ENCODE data around the gene GPC5. TPM values are rescaled to one million over a fixed set of nuclear protein-coding genes. Genes with fewer than 3 reads are reported as not detected.

The GPC5 gene
- polyA plus RNA-seq, 2 donors = not detected

DNA sequence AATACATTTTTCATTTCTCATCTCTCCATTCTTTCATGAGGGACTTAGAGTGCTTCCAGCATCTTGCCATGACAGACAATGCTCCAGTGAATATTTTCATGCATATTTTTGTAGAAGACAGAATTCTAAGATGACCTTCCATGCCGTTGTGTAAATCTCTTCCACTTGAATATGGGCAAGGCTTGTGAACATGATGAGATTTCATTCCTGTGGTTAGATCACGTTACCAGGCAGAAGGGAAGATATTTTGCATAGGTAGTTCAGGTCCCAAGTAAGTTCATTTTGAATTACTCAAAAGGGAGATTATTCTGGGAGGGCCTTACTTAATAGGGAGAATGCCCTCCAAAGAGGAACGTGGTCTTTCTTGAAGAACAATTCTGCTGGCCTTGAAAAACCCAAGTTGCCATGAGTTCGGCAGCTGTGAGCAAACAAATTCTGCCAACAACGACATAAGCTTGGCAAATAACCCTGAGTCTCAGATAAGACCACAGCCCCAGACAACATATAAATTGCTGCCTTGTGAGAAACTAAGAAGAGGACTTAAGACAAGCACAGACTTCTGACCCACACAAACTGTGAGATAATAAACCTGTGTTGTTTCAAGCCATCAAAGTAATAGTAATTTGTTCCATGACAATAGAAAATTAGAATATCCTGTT, 1427.6 kb downstream of the GPC5 start:
- H3K36me3 ChIP-seq (ENCODE audit: control insufficient read depth in 2 of 2, insufficient read depth in 2 of 2, low read length in 1 of 2) = no peaks in the 10 kb centered on the region
- 52 to 60% methylated on average over 5 of the region's 5 CpGs for WGBS, 2 donors
- no peak overlapping the region for H3K27ac ChIP-seq (ENCODE audit: low read depth in 2 of 2, low read length in 1 of 2)
- no peak overlapping the region for H3K4me3 ChIP-seq (ENCODE audit: low read depth in 1 of 2, low read length in 2 of 2)
- no peaks in the 10 kb centered on the region for H3K27me3 ChIP-seq (ENCODE audit: control insufficient read depth in 1 of 2, insufficient read depth in 2 of 2, low read length in 2 of 2)
- H3K9me3 ChIP-seq (ENCODE audit: control insufficient read depth in 2 of 2, insufficient read depth in 1 of 2, low read depth in 1 of 2, low read length in 1 of 2) = no peaks in the 10 kb centered on the region
- no peaks in the 10 kb centered on the region for H3K4me1 ChIP-seq (ENCODE audit: control insufficient read depth in 2 of 2, insufficient read depth in 2 of 2, low read length in 1 of 2)

DNA sequence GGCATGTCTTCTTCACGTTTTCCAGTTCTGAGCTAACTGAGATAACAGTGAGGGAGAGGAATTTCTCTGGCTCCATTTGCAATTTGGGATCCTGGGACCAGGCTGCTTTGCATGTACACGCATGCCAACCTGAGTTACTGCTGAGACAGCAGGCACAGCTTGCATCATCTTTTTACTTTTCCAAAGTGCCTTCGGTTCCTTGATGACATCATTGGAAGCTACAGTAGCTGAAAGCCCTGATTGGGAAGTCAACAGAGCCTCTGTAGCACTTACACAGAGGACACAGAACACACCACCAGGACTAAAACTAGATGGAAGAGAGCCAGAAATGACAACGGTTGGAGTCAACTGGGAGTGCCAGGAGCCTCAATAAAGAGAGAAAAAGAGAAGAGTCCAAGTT, 1429.1 kb downstream of the GPC5 start:
- Histone ChIP-seq H3K27ac (ENCODE audit: low read depth in 2 of 2, low read length in 1 of 2) (no peak overlapping the region), H3K4me1 (ENCODE audit: control insufficient read depth in 2 of 2, insufficient read depth in 2 of 2, low read length in 1 of 2) (no peaks in the 10 kb centered on the region), H3K27me3 (ENCODE audit: control insufficient read depth in 1 of 2, insufficient read depth in 2 of 2, low read length in 2 of 2) (no peaks in the 10 kb centered on the region), H3K9me3 (ENCODE audit: control insufficient read depth in 2 of 2, insufficient read depth in 1 of 2, low read depth in 1 of 2, low read length in 1 of 2) (no peaks in the 10 kb centered on the region), H3K4me3 (ENCODE audit: low read depth in 1 of 2, low read length in 2 of 2) (no peak overlapping the region), H3K36me3 (ENCODE audit: control insufficient read depth in 2 of 2, insufficient read depth in 2 of 2, low read length in 1 of 2) (no peaks in the 10 kb centered on the region)
- 62 to 68% methylated on average over 4 of the region's 4 CpGs for WGBS, 2 donors

DNA sequence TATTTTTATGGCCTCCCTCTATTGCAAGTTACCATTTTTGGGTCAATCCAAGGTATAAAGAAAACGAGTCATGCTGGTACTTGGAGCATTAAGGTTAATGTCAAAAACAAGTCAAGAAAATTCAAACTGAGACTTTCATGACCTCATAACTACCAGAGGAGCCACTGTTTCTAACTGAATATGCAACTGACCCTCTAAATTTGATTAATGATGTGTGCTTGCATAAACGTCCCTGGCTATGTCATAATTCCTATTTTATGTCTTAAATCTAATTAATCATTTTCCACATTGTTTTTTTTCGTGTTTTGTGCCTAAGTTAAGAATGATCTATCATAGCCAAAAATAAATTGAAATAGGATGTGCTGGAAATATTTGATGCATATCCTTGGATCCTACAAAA, 1431.5 kb downstream of the GPC5 start:
- Histone ChIP-seq H3K36me3 (ENCODE audit: control insufficient read depth in 2 of 2, insufficient read depth in 2 of 2, low read length in 1 of 2) (no peaks in the 10 kb centered on the region), H3K4me1 (ENCODE audit: control insufficient read depth in 2 of 2, insufficient read depth in 2 of 2, low read length in 1 of 2) (no peaks in the 10 kb centered on the region), H3K27ac (ENCODE audit: low read depth in 2 of 2, low read length in 1 of 2) (no peak overlapping the region), H3K4me3 (ENCODE audit: low read depth in 1 of 2, low read length in 2 of 2) (no peak overlapping the region), H3K27me3 (ENCODE audit: control insufficient read depth in 1 of 2, insufficient read depth in 2 of 2, low read length in 2 of 2) (no peaks in the 10 kb centered on the region), H3K9me3 (ENCODE audit: control insufficient read depth in 2 of 2, insufficient read depth in 1 of 2, low read depth in 1 of 2, low read length in 1 of 2) (no peaks in the 10 kb centered on the region)
- 16 to 28% methylated on average over 3 of the region's 3 CpGs for WGBS, 2 donors

DNA sequence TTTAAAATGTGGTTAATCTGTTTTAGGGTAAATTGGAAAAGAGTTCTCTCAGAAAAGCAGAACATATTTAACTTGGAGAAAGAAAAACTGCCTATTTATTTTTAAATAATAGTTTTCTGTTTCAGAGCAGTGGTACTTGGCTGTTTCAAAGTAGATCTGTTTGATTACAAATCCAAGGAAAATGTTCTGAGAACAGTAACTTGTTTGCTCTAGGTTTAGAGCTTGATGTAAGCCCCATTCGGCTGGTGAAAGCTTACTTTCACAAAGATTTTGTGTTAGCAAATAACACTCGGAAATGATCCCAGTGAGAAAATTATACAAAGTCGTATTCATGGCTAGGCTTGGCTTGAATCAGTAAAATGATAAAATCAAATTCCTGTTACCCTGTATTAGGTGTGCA, 1432.4 kb downstream of the GPC5 start:
- Histone ChIP-seq H3K4me1 (ENCODE audit: control insufficient read depth in 2 of 2, insufficient read depth in 2 of 2, low read length in 1 of 2) (no peaks in the 10 kb centered on the region), H3K36me3 (ENCODE audit: control insufficient read depth in 2 of 2, insufficient read depth in 2 of 2, low read length in 1 of 2) (no peaks in the 10 kb centered on the region), H3K27me3 (ENCODE audit: control insufficient read depth in 1 of 2, insufficient read depth in 2 of 2, low read length in 2 of 2) (no peaks in the 10 kb centered on the region), H3K9me3 (ENCODE audit: control insufficient read depth in 2 of 2, insufficient read depth in 1 of 2, low read depth in 1 of 2, low read length in 1 of 2) (no peaks in the 10 kb centered on the region), H3K4me3 (ENCODE audit: low read depth in 1 of 2, low read length in 2 of 2) (no peak overlapping the region), H3K27ac (ENCODE audit: low read depth in 2 of 2, low read length in 1 of 2) (no peak overlapping the region)
- 35 to 50% methylated on average over 3 of the region's 3 CpGs for WGBS, 2 donors

DNA sequence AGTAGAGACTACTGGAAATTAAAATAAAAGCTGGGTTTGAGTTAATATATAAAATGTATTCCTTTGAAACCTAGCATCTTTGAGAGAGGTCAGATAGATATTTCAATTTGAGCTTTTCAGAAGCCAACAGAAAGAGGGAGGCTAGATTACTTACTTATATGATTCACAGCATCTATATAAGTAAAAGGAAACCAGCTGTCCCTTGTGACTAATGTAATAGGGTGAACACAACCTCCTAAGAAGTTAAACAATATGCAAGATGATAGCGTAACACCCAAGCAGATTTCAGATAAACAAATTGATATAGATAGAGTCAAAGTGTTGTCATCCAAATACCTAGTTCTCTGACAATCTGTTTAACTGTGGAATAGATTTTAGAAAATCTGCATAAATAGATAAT, 1434.7 kb downstream of the GPC5 start:
- Histone ChIP-seq H3K36me3 (ENCODE audit: control insufficient read depth in 2 of 2, insufficient read depth in 2 of 2, low read length in 1 of 2) (no peaks in the 10 kb centered on the region), H3K4me1 (ENCODE audit: control insufficient read depth in 2 of 2, insufficient read depth in 2 of 2, low read length in 1 of 2) (no peaks in the 10 kb centered on the region), H3K9me3 (ENCODE audit: control insufficient read depth in 2 of 2, insufficient read depth in 1 of 2, low read depth in 1 of 2, low read length in 1 of 2) (peaks cover 0 to under 1% of the 10 kb centered on the region in 2 donors), H3K27me3 (ENCODE audit: control insufficient read depth in 1 of 2, insufficient read depth in 2 of 2, low read length in 2 of 2) (no peaks in the 10 kb centered on the region), H3K27ac (ENCODE audit: low read depth in 2 of 2, low read length in 1 of 2) (no peak overlapping the region), H3K4me3 (ENCODE audit: low read depth in 1 of 2, low read length in 2 of 2) (no peak overlapping the region)
- 90 to 92% methylated on average over 1 of the region's 1 CpG for WGBS, 2 donors

DNA sequence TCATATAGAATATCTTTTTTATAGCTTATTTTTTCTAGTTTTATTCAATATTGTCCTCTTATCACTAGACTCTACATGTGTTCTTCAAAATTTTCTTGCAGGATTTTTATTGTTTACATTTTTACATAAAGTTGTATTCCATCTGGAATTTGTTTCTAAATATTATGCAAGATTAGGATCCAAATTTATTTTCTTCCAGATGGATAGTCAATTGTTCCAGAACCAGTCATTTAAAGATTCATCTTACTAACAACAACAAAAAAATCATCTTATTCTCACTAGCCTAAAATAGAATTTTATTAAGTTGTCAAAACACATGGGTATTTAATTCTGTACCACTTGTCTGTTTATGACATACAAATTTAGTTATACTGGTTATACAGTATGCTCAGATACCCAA, 1437.8 kb downstream of the GPC5 start:
- Histone ChIP-seq H3K4me1 (ENCODE audit: control insufficient read depth in 2 of 2, insufficient read depth in 2 of 2, low read length in 1 of 2) (no peaks in the 10 kb centered on the region), H3K27ac (ENCODE audit: low read depth in 2 of 2, low read length in 1 of 2) (no peak overlapping the region), H3K27me3 (ENCODE audit: control insufficient read depth in 1 of 2, insufficient read depth in 2 of 2, low read length in 2 of 2) (no peaks in the 10 kb centered on the region), H3K36me3 (ENCODE audit: control insufficient read depth in 2 of 2, insufficient read depth in 2 of 2, low read length in 1 of 2) (no peaks in the 10 kb centered on the region), H3K4me3 (ENCODE audit: low read depth in 1 of 2, low read length in 2 of 2) (no peak overlapping the region), H3K9me3 (ENCODE audit: control insufficient read depth in 2 of 2, insufficient read depth in 1 of 2, low read depth in 1 of 2, low read length in 1 of 2) (peaks cover 0 to 2% of the 10 kb centered on the region in 2 donors)

DNA sequence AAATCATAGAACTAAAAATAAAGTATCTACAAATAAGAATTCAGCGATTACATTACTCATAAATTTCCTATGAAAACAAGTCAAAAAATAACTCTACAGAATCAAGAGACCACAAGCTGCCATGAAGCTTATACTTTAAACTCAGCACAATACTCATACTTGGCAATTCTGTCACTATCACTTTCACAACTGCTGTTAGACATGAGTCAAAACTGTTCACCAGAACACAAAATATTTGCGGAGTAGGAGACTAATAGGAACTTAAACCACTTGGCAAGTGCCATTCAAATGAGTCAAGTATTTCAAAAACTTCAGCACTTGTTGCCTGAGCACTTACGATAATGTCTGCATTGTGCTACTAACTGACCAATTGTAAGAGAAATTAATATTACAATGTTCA, 1440.4 kb downstream of the GPC5 start:
- WGBS, 2 donors = 77 to 83% methylated on average over 3 of the region's 3 CpGs
- no peaks in the 10 kb centered on the region for H3K36me3 ChIP-seq (ENCODE audit: control insufficient read depth in 2 of 2, insufficient read depth in 2 of 2, low read length in 1 of 2)
- no peak overlapping the region for H3K4me3 ChIP-seq (ENCODE audit: low read depth in 1 of 2, low read length in 2 of 2)

DNA sequence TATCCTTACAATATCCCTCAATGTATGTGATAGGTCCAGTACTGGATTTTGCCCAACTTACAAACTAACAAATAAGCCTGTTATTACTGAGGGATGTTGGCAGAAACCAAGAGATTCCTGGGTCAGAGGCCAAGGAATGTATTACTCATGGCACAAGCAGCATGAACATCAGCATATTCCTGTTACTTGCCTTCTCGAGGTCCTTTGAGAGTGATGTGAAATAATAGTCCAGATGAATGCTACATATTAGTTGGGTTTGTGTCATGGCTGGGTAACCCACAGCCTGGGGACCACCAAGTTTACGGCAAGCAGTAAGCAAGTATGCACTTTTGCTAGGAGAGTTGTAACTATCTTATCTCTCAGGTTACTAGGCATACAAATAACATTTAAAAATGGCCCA, 1443.7 kb downstream of the GPC5 start:
- H3K27me3 ChIP-seq (ENCODE audit: control insufficient read depth in 1 of 2, insufficient read depth in 2 of 2, low read length in 2 of 2) = no peaks in the 10 kb centered on the region
- no peak overlapping the region for H3K27ac ChIP-seq (ENCODE audit: low read depth in 2 of 2, low read length in 1 of 2)
- no peak overlapping the region for H3K4me3 ChIP-seq (ENCODE audit: low read depth in 1 of 2, low read length in 2 of 2)
- 64 to 85% methylated on average over 2 of the region's 2 CpGs for WGBS, 2 donors
- H3K9me3 ChIP-seq (ENCODE audit: control insufficient read depth in 2 of 2, insufficient read depth in 1 of 2, low read depth in 1 of 2, low read length in 1 of 2) = peaks cover 0 to 2% of the 10 kb centered on the region in 2 donors
- H3K36me3 ChIP-seq (ENCODE audit: control insufficient read depth in 2 of 2, insufficient read depth in 2 of 2, low read length in 1 of 2) = no peaks in the 10 kb centered on the region
- H3K4me1 ChIP-seq (ENCODE audit: control insufficient read depth in 2 of 2, insufficient read depth in 2 of 2, low read length in 1 of 2) = no peaks in the 10 kb centered on the region

More for the DNA sequence above, 1440.4 kb downstream of the GPC5 start:
- peaks cover 0 to 2% of the 10 kb centered on the region in 2 donors for H3K9me3 ChIP-seq (ENCODE audit: control insufficient read depth in 2 of 2, insufficient read depth in 1 of 2, low read depth in 1 of 2, low read length in 1 of 2)
- no peaks in the 10 kb centered on the region for H3K27me3 ChIP-seq (ENCODE audit: control insufficient read depth in 1 of 2, insufficient read depth in 2 of 2, low read length in 2 of 2)
- no peak overlapping the region for H3K27ac ChIP-seq (ENCODE audit: low read depth in 2 of 2, low read length in 1 of 2)
- no peaks in the 10 kb centered on the region for H3K4me1 ChIP-seq (ENCODE audit: control insufficient read depth in 2 of 2, insufficient read depth in 2 of 2, low read length in 1 of 2)

DNA sequence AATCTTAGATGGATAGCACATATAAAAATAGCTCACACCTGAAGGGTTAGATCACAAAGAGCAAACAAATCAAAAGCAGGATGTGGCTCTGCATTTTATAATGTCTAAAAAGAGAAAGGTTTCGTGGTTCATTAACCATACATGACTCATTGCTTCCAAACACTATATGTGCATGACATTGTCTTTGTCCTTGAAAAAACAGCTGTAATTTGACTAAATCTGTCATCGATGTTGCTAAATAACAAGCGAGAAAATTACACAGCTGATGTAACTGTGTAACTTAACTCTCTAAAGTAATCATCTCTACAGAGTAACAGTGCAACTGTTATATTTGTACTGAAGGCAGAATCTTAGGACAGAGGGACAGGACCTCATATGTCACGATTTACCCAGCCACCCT, 1445.1 kb downstream of the GPC5 start:
- WGBS, 2 donors = 20 to 23% methylated on average over 4 of the region's 4 CpGs
- Histone ChIP-seq H3K27me3 (ENCODE audit: control insufficient read depth in 1 of 2, insufficient read depth in 2 of 2, low read length in 2 of 2) (no peaks in the 10 kb centered on the region), H3K4me3 (ENCODE audit: low read depth in 1 of 2, low read length in 2 of 2) (no peak overlapping the region), H3K27ac (ENCODE audit: low read depth in 2 of 2, low read length in 1 of 2) (no peak overlapping the region), H3K36me3 (ENCODE audit: control insufficient read depth in 2 of 2, insufficient read depth in 2 of 2, low read length in 1 of 2) (no peaks in the 10 kb centered on the region), H3K4me1 (ENCODE audit: control insufficient read depth in 2 of 2, insufficient read depth in 2 of 2, low read length in 1 of 2) (no peaks in the 10 kb centered on the region), H3K9me3 (ENCODE audit: control insufficient read depth in 2 of 2, insufficient read depth in 1 of 2, low read depth in 1 of 2, low read length in 1 of 2) (no peaks in the 10 kb centered on the region)

DNA sequence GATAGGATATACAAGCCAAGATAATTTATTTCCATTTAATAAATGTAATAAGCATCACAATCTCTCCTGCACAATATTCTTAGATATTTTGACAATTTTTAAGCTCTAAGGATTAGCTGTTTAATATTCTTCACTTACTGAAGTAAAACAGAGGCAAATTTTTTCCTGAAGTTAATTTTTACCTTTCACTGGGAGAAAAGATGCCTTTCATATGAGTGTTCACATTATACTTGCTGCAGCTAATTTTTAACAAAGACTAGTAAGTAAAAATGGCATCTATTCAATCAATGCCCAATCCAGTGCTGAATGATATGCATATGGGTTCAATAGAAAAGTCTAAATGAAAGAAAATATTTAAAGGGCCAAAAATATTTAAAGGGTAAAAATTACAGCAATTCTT, 1451.0 kb downstream of the GPC5 start:
- Histone ChIP-seq H3K27ac (ENCODE audit: low read depth in 2 of 2, low read length in 1 of 2) (no peak overlapping the region), H3K4me1 (ENCODE audit: control insufficient read depth in 2 of 2, insufficient read depth in 2 of 2, low read length in 1 of 2) (no peaks in the 10 kb centered on the region), H3K27me3 (ENCODE audit: control insufficient read depth in 1 of 2, insufficient read depth in 2 of 2, low read length in 2 of 2) (no peaks in the 10 kb centered on the region), H3K4me3 (ENCODE audit: low read depth in 1 of 2, low read length in 2 of 2) (no peak overlapping the region), H3K9me3 (ENCODE audit: control insufficient read depth in 2 of 2, insufficient read depth in 1 of 2, low read depth in 1 of 2, low read length in 1 of 2) (no peaks in the 10 kb centered on the region), H3K36me3 (ENCODE audit: control insufficient read depth in 2 of 2, insufficient read depth in 2 of 2, low read length in 1 of 2) (no peaks in the 10 kb centered on the region)

Measured in esophagus (tissue), 2 donors.